GM18867 (cell line): ENCODE results near the gene FBXW5.

Experiments
- ATAC-seq: cut with Tn5 transposase; IDR thresholded peaks from one replicate; pipeline ENCODE4 v1.9.1; 2021; ENCODE audit warnings: mild to moderate bottlenecking, moderate library complexity; ENCODE audit not compliant: unreplicated experiment

The FBXW5 gene

GRCh38 chr9:136978073-136978864 is 33.7 kb upstream of the FBXW5 start:
- no peak for ATAC-seq

GRCh38 chr9:136977649-136978072 is 33.1 kb upstream of the FBXW5 start:
- no peak for ATAC-seq

- ATAC-seq = no peak
Observed at GRCh38 chr9:136977223-136977622, 32.7 kb upstream of the FBXW5 start, which contains the start of gene PTGDS. Gene PTGDS, plus strand, starts transcription at chr9:136977504. Its CDS starts 75 bp downstream, at chr9:136977579.

- no peak for ATAC-seq
Observed at GRCh38 chr9:136975644-136976043, 31.1 kb upstream of the FBXW5 start.

- ATAC-seq = no peak
Observed at GRCh38 chr9:136974817-136975535, 30.4 kb upstream of the FBXW5 start.

- ATAC-seq = no peak
Observed at GRCh38 chr9:136973618-136974617, 29.4 kb upstream of the FBXW5 start.

GRCh38 chr9:136972743-136973142 is 28.2 kb upstream of the FBXW5 start:
- ATAC-seq = no peak

- no peak for ATAC-seq
Observed at GRCh38 chr9:136972335-136972734, 27.8 kb upstream of the FBXW5 start.

- ATAC-seq = no peak
Observed at GRCh38 chr9:136971746-136972145, 27.2 kb upstream of the FBXW5 start.

GRCh38 chr9:136970361-136970760 is 25.8 kb upstream of the FBXW5 start:
- ATAC-seq = no peak

GRCh38 chr9:136969774-136970173 is 25.2 kb upstream of the FBXW5 start:
- no peak for ATAC-seq

- no peak for ATAC-seq
Observed at GRCh38 chr9:136969150-136969549, 24.6 kb upstream of the FBXW5 start.

GRCh38 chr9:136968333-136969127 is 24.0 kb upstream of the FBXW5 start:
- no peak for ATAC-seq

- ATAC-seq = no peak
Observed at GRCh38 chr9:136965771-136966484, 21.4 kb upstream of the FBXW5 start.

GRCh38 chr9:136964833-136965422 is 20.4 kb upstream of the FBXW5 start:
- no peak for ATAC-seq

- no peak for ATAC-seq
Observed at GRCh38 chr9:136964171-136964689, 19.7 kb upstream of the FBXW5 start.

- ATAC-seq = no peak
Observed at GRCh38 chr9:136963751-136964150, 19.2 kb upstream of the FBXW5 start.

- ATAC-seq = no peak
Observed at GRCh38 chr9:136963341-136963740, 18.8 kb upstream of the FBXW5 start.

GRCh38 chr9:136962701-136963248 is 18.2 kb upstream of the FBXW5 start:
- no peak for ATAC-seq
